ACHN (cell line): ENCODE measurements around the gene SYT2.
"Not testable (repeated sequence)": the region's sequence is repeated elsewhere in the genome, so short reads cannot be mapped to it uniquely, and the experiment has no call there.

Experiments used
- DNase-seq: peaks from one replicate; pipeline ENCODE4 v3.0.0-alpha.2; 2015
- in situ Hi-C: cut with HindIII; loops from 2 replicates; pipeline ENCODE4 v1.10.0; 2017; ENCODE audit warnings: low sequenced_read_pairs, low pct_ligation_motif_present, low pct_unique_long_range_greater_than_20kb

The SYT2 gene

GRCh38 chr1:202569393-202570322, 140.6 kb downstream of the SYT2 start:
- in situ Hi-C loops = no loop called here
- DNase-seq = no peak

GRCh38 chr1:202568826-202569225, 141.4 kb downstream of the SYT2 start:
- DNase-seq = no peak
- in situ Hi-C loops = no loop called here

GRCh38 chr1:202568410-202568809, 141.8 kb downstream of the SYT2 start:
- no peak for DNase-seq
- in situ Hi-C loops = no loop called here

DNA sequence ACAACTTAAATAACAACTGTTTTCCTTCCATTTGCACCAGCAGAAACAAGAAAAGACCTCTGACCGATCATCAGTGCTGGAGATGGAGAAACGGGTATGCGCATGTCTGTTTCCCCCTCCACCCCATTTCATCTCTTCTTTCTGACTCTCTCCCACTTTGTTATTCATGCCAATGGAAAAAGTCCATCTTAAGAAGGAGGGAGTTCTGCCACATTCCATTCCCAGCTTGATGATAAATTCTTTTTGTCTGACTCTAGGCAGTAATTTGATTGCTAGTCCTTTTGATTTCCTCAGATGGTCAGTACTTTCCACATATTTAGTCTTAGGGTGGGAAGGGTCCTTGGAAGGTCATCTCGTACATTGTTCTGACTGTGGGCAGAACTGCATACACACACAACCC, 142.5 kb downstream of the SYT2 start:
- no peak for DNase-seq
- in situ Hi-C loops = no loop called here

- in situ Hi-C loops = no loop called here
- no peak for DNase-seq
Measured at GRCh38 chr1:202565890-202566602, 144.2 kb downstream of the SYT2 start.

- no peak for DNase-seq
- in situ Hi-C loops = no loop called here
Measured at GRCh38 chr1:202564958-202565495, 145.2 kb downstream of the SYT2 start.

DNA sequence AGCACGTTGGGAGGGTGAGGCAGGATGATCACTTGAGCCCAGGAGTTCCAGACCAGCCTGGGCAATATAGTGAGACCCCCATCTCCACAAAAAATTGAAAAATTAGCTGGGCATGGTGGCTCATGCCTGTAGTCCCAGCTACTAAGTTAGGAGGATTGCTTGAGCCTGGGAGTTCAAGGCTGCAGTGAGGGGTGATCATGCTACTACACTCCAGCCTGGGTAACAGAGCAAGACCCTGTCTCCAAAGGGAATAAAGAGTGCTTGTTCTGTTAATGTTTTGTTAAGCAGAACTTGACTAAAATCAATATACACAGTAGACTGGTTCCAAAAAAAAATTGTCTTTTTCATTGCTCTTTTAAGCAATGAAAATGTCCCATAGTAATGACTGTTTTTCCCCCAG, 146.4 kb downstream of the SYT2 start:
- in situ Hi-C loops = no loop called here
- DNase-seq = no peak

DNA sequence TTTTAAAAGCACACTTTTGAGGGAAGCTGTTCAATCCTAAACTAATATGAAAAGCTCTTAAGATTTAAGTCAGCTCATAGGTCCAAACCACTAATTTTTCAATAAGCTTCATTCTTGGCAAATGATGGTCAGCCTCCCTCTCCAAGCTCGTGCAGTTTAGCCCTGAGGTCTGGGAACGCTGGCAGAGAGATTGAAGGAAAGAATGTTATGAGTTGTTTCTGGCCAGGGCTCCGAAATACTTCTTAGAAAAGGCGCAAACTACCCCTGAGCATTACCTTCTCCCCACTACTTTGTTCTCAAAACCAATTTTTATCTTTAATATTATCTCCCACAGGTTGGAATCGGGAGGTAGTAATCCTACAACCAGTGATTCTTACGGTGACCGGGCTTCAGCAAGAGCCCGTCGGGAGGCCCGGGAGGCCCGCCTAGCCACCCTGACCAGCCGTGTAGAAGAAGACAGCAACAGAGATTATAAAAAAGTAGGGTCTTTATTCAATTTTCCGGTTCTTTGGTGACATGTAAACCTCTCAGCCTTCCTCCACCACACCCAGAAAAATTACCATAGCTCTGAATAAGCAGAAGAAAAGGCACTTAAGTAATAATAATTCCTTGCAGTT, 147.7 kb downstream of the SYT2 start:
- in situ Hi-C loops = no loop called here
- no peak for DNase-seq

- no peak for DNase-seq
- in situ Hi-C loops = no loop called here
Measured at GRCh38 chr1:202561726-202562443, 148.4 kb downstream of the SYT2 start.

DNA sequence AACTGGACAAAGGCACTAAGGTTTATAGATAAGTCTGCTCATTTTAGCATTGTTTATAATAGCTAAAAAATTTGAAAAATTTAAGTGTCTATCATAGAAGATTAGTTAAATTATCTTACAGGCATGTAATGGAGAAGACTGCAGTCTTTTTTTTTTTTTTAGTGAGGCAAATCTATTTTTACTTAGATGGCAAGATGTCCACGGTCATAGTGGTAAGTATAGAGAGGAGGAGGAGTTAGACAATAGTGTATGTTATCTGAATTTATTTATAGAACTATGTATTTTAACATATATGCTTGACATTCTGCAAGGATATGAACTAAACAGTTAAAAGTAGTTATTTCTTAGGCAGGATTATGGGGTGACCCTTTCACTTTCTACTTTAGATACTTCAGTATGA, 149.0 kb downstream of the SYT2 start:
- no peak for DNase-seq
- in situ Hi-C loops = no loop called here

- in situ Hi-C loops, DNase-seq: not testable (repeated sequence)
Measured at GRCh38 chr1:202557662-202558061, 152.6 kb downstream of the SYT2 start.

DNA sequence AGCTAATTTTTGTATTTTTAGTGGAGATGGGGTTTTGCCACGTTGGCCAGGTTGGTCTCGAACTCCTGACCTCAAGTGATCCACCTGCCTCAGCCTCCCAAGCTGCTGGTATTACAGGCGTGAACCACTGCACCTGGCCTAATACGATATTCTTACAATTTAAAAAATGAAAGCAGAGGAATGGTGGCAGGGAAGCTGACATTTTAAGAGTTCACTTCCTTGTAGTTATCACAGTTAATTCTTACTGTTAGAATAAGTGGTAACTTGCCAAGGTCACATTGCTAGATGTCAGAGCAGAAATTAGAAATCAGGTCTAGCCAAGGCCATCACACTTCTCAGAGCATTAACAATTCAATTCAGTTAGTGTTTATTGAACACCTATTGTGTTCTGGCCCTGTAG, 154.2 kb downstream of the SYT2 start:
- DNase-seq, in situ Hi-C loops: not testable (repeated sequence)

- DNase-seq, in situ Hi-C loops: not testable (repeated sequence)
Measured at GRCh38 chr1:202554619-202555018, 155.6 kb downstream of the SYT2 start.

DNA sequence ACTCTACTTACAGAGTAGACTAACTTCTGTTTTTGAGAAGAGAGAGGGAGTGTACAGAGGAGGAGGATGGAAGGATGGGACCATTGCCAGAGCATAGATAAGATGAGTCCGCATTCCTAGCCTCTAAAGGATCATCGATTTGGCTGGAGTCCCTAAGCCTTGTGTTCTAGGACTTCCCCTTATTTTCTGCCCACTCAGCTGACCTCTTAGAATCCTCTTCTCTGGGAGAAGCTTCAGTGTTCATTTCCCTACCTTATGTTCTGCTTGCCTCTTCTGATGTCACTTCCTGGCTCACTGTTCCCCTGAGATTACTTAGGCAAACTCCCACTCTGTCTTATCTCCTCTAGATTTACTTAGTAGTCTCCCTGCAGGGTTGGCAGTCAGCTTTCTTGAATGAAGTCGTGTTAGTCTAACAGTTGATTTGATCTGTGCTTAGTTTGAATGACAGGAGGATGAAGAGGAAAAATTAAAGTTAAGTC, 156.7 kb downstream of the SYT2 start:
- in situ Hi-C loops = no loop called here

DNA sequence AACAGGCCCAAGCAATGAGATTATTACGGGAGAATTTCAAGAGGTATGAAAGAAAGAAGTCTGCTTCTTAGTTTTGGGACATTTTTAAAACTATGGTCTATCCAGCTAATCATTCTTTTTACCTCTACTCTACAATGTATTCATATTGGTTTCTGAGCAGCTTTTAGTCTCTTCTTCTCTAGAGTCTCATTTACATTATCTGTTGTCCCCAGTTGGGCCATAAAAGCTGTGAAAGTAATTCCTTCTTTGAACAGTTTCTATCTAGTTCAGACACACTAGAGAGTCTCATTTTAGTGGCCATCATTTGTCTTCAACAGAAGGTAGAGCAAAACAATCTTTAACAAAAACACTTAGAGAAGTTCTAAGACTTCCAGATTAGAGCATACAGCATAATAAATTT, 157.2 kb downstream of the SYT2 start:
- in situ Hi-C loops, DNase-seq: not testable (repeated sequence)

More for the DNA sequence above, 156.7 kb downstream of the SYT2 start:
- DNase-seq = no peak

GRCh38 chr1:202552615-202553014, 157.6 kb downstream of the SYT2 start:
- DNase-seq, in situ Hi-C loops: not testable (repeated sequence)

- DNase-seq = no peak
- in situ Hi-C loops = no loop called here
Measured at GRCh38 chr1:202551683-202552082, 158.6 kb downstream of the SYT2 start.

DNA sequence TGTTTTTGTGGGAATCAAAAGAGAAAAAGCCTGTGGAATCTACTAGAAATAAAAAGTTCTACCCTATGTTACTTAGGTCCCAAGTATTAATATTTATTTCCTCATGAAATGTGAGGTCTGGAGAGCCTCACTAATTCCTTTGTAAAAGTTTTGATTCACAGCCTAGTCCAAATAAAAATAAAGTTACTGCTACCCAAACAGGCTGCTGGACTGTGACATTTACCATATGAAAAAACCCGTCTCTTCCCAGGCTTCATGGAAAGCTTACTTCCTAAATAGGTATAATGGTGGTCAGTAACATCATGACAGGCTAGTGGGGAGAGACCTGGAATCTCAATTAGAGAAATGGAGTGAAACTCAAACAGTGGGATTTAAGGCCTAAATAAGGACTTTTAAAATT, 160.2 kb downstream of the SYT2 start:
- DNase-seq, in situ Hi-C loops: not testable (repeated sequence)
